Activated CD8-positive, alpha-beta memory T cell treated with anti-CD3 and anti-CD28 coated beads, Interleukin-2, amount 10 ng/mL, durations not matched to agents 7 days and 5 days (primary cell): ENCODE measurements around the gene TASP1. TPM values are rescaled to one million over a fixed set of nuclear protein-coding genes. Genes with fewer than 3 reads are reported as not detected.

Source experiments
- ATAC-seq: fragments of 150-1000 bp; cut with Tn5 transposase; one replicate; pipeline ENCODE4 v1.10.0; 2021; ENCODE audit warnings: moderate library complexity
- CTCF ChIA-PET: fragments of 350-600 bp; sonication (Branson Sonifier 250); formaldehyde crosslinking; loops from one replicate; lab custom pipeline; 2021; ENCODE audit warnings: antibody characterized with exemption; lab: Charles Lee
- DNase-seq: peaks from one replicate; pipeline ENCODE4 v3.0.0-alpha.2; 2020
- H3K27ac Mint-ChIP-seq: one replicate; pipeline ENCODE4 v1.8.0; 2021; ENCODE audit warnings: mild to moderate bottlenecking, mixed read lengths
- H3K27me3 Mint-ChIP-seq: one replicate; pipeline ENCODE4 v1.8.0; 2021; ENCODE audit warnings: mixed read lengths
- H3K36me3 Mint-ChIP-seq: one replicate; pipeline ENCODE4 v1.8.0; 2021; ENCODE audit warnings: mild to moderate bottlenecking, mixed read lengths
- H3K4me1 Mint-ChIP-seq: one replicate; pipeline ENCODE4 v1.8.0; 2021; ENCODE audit warnings: mixed read lengths
- H3K4me3 Mint-ChIP-seq: one replicate; pipeline ENCODE4 v1.8.0; 2021; ENCODE audit warnings: mild to moderate bottlenecking, moderate library complexity, mixed read lengths
- H3K9me3 Mint-ChIP-seq: one replicate; pipeline ENCODE4 v1.8.0; 2022; ENCODE audit warnings: low read depth, mixed read lengths
- total RNA-seq, 2 experiments: library from RNA; stranded (reverse); gene quantifications; one replicate each; pipeline ENCODE4 v1.2.3, GENCODE V29; 2021

TASP1 gene
- total RNA-seq, 2 experiments from 2014 or later = 10.3 to 11.7 TPM

DNA sequence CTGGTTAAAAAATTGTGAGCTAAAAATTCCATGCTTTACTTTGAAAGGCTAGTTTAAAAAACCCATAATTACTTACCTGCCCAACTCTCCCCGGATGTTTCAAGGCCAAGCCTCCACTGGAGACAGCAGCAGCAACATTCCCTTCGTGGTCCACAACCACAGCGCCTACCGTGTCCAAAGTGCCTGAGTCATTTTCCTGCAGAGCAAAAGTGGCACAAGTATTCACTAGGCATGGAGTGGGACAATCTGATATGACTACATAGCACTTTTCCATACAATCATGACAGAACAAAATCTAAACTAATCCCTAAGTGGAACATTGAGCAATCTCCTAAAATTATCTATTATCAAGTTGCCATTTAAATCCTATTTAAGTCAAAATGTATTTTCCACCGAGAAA, 104.8 kb downstream of the TASP1 start:
- ATAC-seq = no peak
- Mint-ChIP-seq H3K27ac (no peak overlapping the region), H3K36me3 (no peaks in the 10 kb centered on the region), H3K9me3 (no peaks in the 10 kb centered on the region), H3K4me3 (no peak overlapping the region), H3K27me3 (no peaks in the 10 kb centered on the region), H3K4me1 (no peaks in the 10 kb centered on the region)
- no peak for DNase-seq
- CTCF ChIA-PET = no interaction called here

DNA sequence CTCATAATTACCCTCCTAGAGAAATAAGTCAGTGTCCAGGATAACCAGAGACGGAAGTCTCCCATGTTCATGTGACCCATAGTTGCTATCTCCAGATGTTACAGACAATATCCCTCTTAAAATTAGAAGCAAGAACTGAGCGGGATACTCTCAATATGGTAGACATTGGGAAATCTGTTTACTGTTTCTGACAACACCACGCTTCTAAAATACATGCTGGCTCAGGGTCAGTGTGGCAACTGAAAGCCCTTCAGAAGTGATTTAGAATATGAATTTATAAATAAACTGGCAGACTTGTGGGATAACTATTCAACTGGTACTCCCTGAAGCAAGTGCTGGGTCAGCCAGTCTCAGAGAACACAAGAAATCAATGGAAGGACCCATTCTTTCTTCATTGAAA, 108.6 kb downstream of the TASP1 start:
- H3K4me3 Mint-ChIP-seq = no peak overlapping the region
- H3K27me3 Mint-ChIP-seq = no peaks in the 10 kb centered on the region

DNA sequence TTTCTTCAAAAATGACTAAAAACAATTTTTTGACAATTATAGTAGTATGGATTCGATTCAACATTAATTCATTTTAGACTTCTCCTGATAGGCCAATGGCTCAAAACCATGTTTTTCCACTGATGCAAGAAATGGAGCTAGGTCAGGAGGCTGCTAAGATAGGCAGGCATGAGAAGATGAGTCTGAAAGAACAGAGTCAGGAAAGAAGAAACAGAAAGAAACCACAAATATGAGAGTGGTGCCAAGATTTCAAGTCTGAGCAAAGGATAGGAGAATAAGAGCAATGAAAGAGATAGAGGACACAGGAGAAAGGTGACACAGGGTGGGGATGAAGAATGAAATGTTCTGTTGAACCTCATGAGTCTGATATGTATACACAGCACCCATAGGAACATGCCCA, 112.2 kb downstream of the TASP1 start:
- no peaks in the 10 kb centered on the region for H3K4me1 Mint-ChIP-seq
- ATAC-seq (no peak), DNase-seq (no peak)
- no peak overlapping the region for H3K4me3 Mint-ChIP-seq
- H3K27ac Mint-ChIP-seq = no peak overlapping the region
- CTCF ChIA-PET = no interaction called here
- peaks cover 32% of the 10 kb centered on the region for H3K36me3 Mint-ChIP-seq
- no peaks in the 10 kb centered on the region for H3K27me3 Mint-ChIP-seq
- H3K9me3 Mint-ChIP-seq = no peaks in the 10 kb centered on the region

More for the DNA sequence above, 108.6 kb downstream of the TASP1 start:
- DNase-seq (no peak), ATAC-seq (no peak)
- Mint-ChIP-seq H3K9me3 (no peaks in the 10 kb centered on the region), H3K27ac (no peak overlapping the region), H3K4me1 (no peaks in the 10 kb centered on the region), H3K36me3 (peaks cover 11% of the 10 kb centered on the region)
- CTCF ChIA-PET = no interaction called here

DNA sequence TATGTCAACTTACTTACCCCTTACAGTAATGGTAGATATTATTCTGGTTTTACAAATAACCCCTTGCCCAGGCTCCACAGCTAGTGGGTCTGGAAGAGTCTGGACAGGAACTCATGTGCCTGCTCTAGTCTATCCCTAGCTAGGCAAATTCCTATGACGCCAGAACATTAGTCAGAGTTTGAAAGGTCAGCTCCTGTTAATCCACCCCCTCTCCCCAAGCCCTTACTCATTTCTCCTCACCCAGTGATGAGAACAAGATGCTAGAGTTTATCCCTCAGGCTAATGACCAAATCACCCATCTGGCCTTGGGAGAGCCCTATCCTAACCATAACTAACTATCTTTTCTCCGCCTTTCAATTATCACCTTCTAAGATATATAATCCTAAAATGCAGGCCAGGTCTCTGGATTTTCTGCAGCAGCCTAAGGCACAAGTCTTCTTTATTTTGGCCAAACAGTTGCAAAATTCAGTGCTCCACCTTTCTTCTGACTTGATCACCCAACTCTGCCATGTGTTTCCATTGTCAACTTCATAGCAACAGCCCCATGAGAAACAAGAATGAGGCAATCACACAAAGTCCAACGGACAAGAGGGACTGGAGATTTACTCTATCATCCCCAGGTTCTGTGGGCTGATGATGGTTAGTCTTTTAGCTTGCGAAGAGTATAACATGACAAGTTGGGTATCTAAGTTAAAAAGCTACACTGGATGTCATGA, 113.3 kb downstream of the TASP1 start:
- no peaks in the 10 kb centered on the region for H3K9me3 Mint-ChIP-seq
- no peak overlapping the region for H3K4me3 Mint-ChIP-seq
- H3K4me1 Mint-ChIP-seq = no peaks in the 10 kb centered on the region
- no peak overlapping the region for H3K27ac Mint-ChIP-seq
- CTCF ChIA-PET = interaction anchor here (1.8 kb wide), 1 partner anchor 21 kb away, joined by 8 read pairs; no protein-coding TSS in a partner anchor
- peaks cover 34% of the 10 kb centered on the region for H3K36me3 Mint-ChIP-seq
- DNase-seq (no peak), ATAC-seq (no peak)
- H3K27me3 Mint-ChIP-seq = no peaks in the 10 kb centered on the region

DNA sequence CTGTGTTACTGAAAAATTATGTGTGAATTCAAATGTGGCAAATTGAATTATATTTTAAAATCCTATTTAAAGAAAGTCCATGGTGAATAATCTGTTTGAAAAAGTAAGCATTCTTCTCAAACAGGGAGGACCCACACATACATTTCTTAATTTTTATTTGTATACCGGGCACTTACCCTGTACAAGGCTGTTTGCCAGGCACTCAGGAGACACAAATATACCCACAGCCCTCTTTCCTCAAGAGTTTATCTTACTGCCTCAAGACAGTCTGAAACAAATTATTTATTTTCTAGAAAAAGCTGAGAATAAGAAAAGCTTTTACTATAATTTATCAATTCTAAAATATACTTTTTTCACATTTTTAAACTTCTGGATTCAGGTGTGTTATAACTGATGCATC, 114.4 kb downstream of the TASP1 start:
- H3K36me3 Mint-ChIP-seq = peaks cover 34% of the 10 kb centered on the region
- H3K27ac Mint-ChIP-seq = no peak overlapping the region
- H3K4me1 Mint-ChIP-seq = no peaks in the 10 kb centered on the region
- CTCF ChIA-PET = interaction anchor here (1.8 kb wide), 1 partner anchor 22 kb away, joined by 8 read pairs; no protein-coding TSS in a partner anchor
- no peak for DNase-seq
- no peaks in the 10 kb centered on the region for H3K27me3 Mint-ChIP-seq
- ATAC-seq = no peak
- no peaks in the 10 kb centered on the region for H3K9me3 Mint-ChIP-seq
- no peak overlapping the region for H3K4me3 Mint-ChIP-seq

DNA sequence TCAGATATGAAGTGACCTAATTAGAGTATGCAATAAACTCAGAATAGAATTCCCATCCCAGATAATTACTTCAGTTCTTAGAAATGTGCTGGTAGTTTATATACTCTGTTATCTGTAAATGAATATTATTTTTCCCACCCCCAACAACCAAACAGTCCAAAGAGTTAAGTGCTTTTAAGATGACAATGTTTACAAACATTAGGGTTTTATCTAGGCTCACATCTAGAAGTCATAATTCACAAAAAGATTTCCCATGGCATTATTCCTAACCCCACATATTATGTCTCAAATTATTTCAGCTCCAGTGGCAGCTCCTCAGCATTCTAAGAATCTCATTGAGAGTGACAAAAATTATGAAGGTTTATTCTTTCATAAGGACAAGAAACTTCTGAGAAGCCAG, 120.9 kb downstream of the TASP1 start:
- H3K9me3 Mint-ChIP-seq = peaks cover 2% of the 10 kb centered on the region
- DNase-seq = no peak
- H3K27ac Mint-ChIP-seq = no peak overlapping the region
- CTCF ChIA-PET = no interaction called here
- no peak for ATAC-seq
- no peaks in the 10 kb centered on the region for H3K27me3 Mint-ChIP-seq
- peaks cover 35% of the 10 kb centered on the region for H3K36me3 Mint-ChIP-seq
- no peaks in the 10 kb centered on the region for H3K4me1 Mint-ChIP-seq
- H3K4me3 Mint-ChIP-seq = no peak overlapping the region

DNA sequence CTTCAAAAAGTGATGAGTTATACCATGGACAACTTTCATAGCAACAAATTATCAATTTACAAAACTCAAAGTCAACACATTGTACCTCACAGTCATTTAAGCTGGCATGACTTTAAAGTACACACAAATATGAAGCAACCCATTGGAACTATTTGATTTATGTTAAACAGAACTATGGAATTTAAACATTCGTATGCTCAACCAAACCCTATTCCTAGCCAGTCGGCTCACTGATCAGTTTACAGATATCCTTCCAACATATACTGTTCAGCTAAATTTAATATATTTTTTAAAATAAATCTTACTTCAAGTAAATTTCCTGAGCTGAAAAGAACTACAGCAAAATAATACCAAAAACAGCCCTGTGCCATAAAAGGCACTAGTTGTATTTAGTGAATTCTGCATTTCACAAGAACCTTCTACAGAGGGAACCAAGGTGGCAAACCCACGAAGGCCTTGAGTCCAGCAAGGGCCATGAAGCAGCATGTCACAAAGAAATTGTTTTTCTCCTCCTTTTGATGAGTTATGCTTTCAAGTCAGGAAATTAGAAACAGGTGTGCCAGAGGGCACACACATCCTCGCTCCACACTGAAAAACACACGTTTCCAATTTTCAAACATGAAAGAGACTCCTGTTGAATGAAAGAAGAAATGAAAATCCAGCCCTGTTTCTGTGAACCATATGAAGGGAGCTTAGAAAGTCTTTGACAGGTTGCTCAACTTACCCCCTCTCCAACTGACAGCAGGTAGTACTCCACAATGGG, 122.8 kb downstream of the TASP1 start:
- DNase-seq (no peak), ATAC-seq (no peak)
- H3K4me3 Mint-ChIP-seq = no peak overlapping the region
- H3K27ac Mint-ChIP-seq = no peak overlapping the region
- H3K27me3 Mint-ChIP-seq = no peaks in the 10 kb centered on the region
- CTCF ChIA-PET = interaction anchor here (0.7 kb wide), 1 partner anchor 30 kb away, joined by 3 read pairs; no protein-coding TSS in a partner anchor
- peaks cover 27% of the 10 kb centered on the region for H3K36me3 Mint-ChIP-seq
- peaks cover 2% of the 10 kb centered on the region for H3K9me3 Mint-ChIP-seq
- no peaks in the 10 kb centered on the region for H3K4me1 Mint-ChIP-seq

DNA sequence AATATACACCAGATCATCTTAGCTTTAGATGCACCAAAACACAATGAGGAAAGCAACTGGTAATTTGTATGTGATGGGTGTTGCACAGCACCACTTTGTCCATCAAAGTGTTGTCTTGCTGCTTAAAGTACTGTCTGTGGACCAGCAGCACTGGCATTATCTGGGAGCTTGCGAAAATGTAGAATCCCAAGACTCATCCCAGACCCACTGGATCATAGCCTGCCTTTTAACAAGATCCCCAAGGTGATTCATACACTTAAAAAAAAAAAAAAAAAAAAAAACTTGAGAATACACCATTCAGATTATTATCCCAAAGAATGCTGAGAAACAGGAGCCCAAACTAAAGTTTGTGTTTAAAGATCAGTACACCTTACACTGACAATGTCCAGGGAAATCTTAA, 123.4 kb downstream of the TASP1 start:
- ATAC-seq (no peak), DNase-seq (no peak)
- Mint-ChIP-seq H3K9me3 (peaks cover 2% of the 10 kb centered on the region), H3K27ac (no peak overlapping the region), H3K36me3 (peaks cover 24% of the 10 kb centered on the region), H3K27me3 (no peaks in the 10 kb centered on the region), H3K4me1 (no peaks in the 10 kb centered on the region), H3K4me3 (no peak overlapping the region)
- CTCF ChIA-PET = interaction anchor here (1.4 kb wide), 1 partner anchor 32 kb away, joined by 3 read pairs; no protein-coding TSS in a partner anchor

DNA sequence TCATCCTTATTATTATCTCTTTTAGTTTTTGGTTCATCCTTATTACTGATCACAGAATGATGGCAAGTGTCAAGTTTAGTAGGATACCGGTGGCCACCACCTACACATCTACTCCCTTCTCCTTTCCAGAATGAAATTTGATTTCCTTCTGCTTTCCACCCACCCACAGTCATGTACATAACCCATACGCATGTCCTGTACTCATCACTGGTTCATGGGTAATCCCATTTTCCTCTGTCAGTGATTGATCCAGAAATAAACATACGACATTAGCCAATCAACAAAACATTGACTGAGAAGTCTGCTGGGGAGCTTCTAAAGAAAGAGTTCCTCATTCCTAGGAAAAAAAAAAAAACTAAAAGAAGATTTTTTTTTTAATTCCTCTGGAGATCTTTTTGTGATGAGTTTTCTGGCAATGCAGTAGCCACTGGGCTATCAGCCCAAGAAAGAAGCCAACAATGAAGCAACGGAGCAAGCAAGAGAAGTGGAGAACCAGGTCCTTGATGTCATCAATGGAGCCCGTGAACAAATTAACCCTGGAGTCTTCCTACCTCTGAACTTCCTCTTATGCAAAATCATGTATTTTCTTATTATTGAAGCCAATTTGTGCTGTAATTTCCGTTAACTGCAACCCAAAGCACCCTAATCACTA, 127.8 kb downstream of the TASP1 start:
- no peaks in the 10 kb centered on the region for H3K4me1 Mint-ChIP-seq

DNA sequence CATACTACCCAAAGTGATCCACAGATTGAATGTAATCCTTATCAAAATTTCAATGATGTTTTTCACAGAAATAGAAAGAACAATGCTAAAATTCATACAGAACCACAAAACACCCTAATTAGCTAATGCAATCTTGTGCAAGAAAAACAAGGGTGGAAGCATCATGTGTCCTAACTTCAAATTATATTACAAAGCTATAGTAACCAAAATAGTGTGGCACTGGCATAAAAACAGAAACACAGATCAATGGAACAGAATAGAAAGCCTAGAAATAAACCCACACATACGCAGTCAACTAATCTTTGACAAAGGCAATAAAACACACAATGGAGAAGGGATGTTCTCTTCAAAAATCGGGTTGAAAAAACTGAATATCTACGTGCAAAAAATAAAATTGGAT, 131.1 kb downstream of the TASP1 start:
- no peaks in the 10 kb centered on the region for H3K4me1 Mint-ChIP-seq
- no peak overlapping the region for H3K4me3 Mint-ChIP-seq
- DNase-seq = no peak
- peaks cover 16% of the 10 kb centered on the region for H3K36me3 Mint-ChIP-seq
- CTCF ChIA-PET = no interaction called here
- ATAC-seq = no peak
- peaks cover 11% of the 10 kb centered on the region for H3K9me3 Mint-ChIP-seq
- no peak overlapping the region for H3K27ac Mint-ChIP-seq
- H3K27me3 Mint-ChIP-seq = no peaks in the 10 kb centered on the region

More for the DNA sequence above, 127.8 kb downstream of the TASP1 start:
- CTCF ChIA-PET = no interaction called here
- Mint-ChIP-seq H3K27me3 (no peaks in the 10 kb centered on the region), H3K27ac (no peak overlapping the region), H3K4me3 (no peak overlapping the region), H3K36me3 (peaks cover 22% of the 10 kb centered on the region), H3K9me3 (peaks cover 4% of the 10 kb centered on the region)
- ATAC-seq (no peak), DNase-seq (no peak)

DNA sequence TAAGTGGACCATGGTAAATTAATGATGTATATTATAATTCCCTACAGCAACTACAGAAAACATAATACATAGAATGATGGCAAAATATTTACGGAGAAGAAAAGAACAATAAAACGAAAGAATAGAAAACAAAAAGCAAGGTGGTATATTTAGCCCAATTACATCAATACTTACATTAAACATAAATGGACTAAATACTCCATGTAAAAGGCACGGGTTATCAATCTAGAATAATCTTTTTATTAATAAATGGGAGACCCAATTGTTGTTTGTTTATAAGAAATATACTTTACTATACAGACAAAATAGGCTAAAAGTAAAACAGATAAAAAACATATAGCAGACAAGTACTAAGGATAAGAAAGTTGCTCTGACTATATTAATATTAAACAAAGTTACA, 137.2 kb downstream of the TASP1 start:
- Mint-ChIP-seq H3K36me3 (peaks cover 35% of the 10 kb centered on the region), H3K27me3 (no peaks in the 10 kb centered on the region), H3K4me3 (no peak overlapping the region), H3K27ac (no peak overlapping the region), H3K9me3 (peaks cover 15% of the 10 kb centered on the region), H3K4me1 (no peaks in the 10 kb centered on the region)
- ATAC-seq (no peak), DNase-seq (no peak)
- CTCF ChIA-PET = no interaction called here

DNA sequence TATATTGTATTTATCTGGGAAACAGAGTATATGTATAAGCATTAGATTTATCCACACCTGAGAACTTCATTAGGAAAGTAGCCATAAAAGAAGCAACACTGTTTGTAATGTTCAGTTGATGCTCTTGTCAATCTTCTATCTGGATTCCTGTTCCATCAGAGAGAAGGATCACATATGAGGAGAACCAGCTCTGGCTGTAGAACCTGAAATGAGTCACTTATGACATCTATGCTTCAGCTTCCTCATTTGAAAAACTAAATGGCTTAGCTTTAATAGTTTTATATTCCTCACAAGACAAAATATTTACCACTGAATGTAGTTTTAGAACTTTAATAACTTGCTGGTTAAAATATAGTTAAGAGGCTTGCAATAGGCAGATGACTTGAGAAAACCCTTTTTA, 144.7 kb downstream of the TASP1 start:
- H3K36me3 Mint-ChIP-seq = peaks cover 14% of the 10 kb centered on the region
- no peaks in the 10 kb centered on the region for H3K4me1 Mint-ChIP-seq
- ATAC-seq (no peak), DNase-seq (no peak)
- no peak overlapping the region for H3K27ac Mint-ChIP-seq
- no peak overlapping the region for H3K4me3 Mint-ChIP-seq
- CTCF ChIA-PET = no interaction called here
- H3K9me3 Mint-ChIP-seq = peaks cover 4% of the 10 kb centered on the region
- no peaks in the 10 kb centered on the region for H3K27me3 Mint-ChIP-seq

DNA sequence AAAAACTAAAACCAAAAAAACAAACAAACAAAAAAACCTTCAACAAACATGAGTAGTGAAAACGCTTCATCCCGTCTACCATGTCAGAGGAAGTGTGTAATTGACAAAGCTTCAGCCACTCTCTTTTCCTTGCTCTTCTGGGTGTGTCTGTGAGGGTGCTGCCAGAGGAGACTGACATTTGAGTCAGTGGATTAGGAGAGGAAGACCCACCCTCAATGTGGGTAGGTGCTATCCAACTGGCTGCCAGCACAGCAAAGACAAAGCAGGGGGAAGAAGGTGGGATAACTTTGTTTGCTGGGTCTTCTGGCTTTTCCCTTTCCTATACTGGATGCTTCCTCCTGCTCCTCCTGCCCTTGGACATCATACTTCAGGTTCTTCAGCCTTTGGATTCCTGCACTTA, 145.6 kb downstream of the TASP1 start:
- Mint-ChIP-seq H3K9me3 (peaks cover 4% of the 10 kb centered on the region), H3K4me3 (no peak overlapping the region), H3K27ac (no peak overlapping the region), H3K4me1 (no peaks in the 10 kb centered on the region), H3K27me3 (no peaks in the 10 kb centered on the region), H3K36me3 (peaks cover 8% of the 10 kb centered on the region)
- ATAC-seq (no peak), DNase-seq (no peak)
- CTCF ChIA-PET = no interaction called here
